DND-41 (cell line): ENCODE results near the gene GATD1.

Experiments
- EZH2 ChIP-seq: IDR thresholded peaks from 3 replicates; pipeline ENCODE4 v1.6.1; 2012; ENCODE audit warnings: borderline replicate concordance, low read depth, mild to moderate bottlenecking, moderate library complexity, low read length, inconsistent platforms; ENCODE audit not compliant: severe bottlenecking
- TF ChIP-seq, protein P1 (sequence below): IDR thresholded peaks from 2 replicates; pipeline ENCODE4 v1.5.1; 2012; ENCODE audit warnings: borderline replicate concordance, low read length, moderate library complexity, mild to moderate bottlenecking; ENCODE audit not compliant: poor library complexity, severe bottlenecking; ENCODE audit errors: extremely low read depth

DNA sequence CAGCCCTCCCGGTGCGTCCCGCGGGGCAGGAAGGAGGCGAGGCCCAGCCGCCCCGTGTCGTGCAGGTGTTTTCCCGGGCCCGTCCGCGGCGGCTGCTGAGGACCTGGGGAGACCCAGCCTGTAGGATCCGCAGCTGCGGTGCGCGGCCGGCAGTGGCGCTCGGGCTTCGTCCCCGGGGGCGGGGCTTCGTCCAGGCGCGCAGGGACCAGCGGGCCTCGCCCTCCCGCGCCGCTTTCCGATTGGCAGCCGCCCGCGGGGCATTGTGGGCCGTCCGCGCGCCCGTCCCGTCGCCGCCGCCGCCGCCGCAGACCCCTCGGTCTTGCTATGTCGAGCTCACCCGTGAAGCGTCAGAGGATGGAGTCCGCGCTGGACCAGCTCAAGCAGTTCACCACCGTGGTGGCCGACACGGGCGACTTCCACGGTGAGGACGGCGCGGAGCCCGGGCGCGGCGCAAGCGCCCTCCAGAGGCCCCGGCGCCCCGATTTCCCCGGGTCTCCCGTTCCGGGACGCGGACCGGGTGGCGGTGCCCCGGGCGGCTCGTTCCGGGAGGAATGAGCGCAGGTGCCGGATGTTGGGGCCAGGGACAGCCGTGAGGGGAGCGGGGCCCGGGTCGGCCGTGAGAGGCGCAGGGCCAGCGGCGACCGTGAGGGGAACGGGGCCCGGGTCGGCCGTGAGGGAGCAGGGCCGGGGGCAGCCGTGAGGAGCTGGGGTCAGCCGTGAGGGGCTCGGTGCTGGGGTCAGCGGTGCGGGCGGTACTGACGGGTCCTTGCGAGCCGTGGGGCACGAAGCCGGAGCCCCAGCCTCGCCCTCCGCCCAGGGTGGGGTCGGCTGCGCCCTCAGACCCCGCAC lies 29.9 kb downstream of the GATD1 start, which contains the start of gene TALDO1:
- TF ChIP-seq, protein P1, sequence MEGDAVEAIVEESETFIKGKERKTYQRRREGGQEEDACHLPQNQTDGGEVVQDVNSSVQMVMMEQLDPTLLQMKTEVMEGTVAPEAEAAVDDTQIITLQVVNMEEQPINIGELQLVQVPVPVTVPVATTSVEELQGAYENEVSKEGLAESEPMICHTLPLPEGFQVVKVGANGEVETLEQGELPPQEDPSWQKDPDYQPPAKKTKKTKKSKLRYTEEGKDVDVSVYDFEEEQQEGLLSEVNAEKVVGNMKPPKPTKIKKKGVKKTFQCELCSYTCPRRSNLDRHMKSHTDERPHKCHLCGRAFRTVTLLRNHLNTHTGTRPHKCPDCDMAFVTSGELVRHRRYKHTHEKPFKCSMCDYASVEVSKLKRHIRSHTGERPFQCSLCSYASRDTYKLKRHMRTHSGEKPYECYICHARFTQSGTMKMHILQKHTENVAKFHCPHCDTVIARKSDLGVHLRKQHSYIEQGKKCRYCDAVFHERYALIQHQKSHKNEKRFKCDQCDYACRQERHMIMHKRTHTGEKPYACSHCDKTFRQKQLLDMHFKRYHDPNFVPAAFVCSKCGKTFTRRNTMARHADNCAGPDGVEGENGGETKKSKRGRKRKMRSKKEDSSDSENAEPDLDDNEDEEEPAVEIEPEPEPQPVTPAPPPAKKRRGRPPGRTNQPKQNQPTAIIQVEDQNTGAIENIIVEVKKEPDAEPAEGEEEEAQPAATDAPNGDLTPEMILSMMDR, result peak; percentile 28
- no peak for TF ChIP-seq EZH2
